HG02943 (cell line): ENCODE data around the gene AMOTL2.

Source experiments
- ATAC-seq: cut with Tn5 transposase; IDR thresholded peaks from one replicate; pipeline ENCODE4 v1.9.1; 2021; ENCODE audit warnings: mild to moderate bottlenecking, low read depth, moderate library complexity; ENCODE audit not compliant: unreplicated experiment

Gene AMOTL2

GRCh38 chr3:134355416-134355815 is 18.8 kb downstream of the AMOTL2 start:
- ATAC-seq: no peak

- ATAC-seq: no peak
These were observed 19.5 kb downstream of the AMOTL2 start for GRCh38 chr3:134354612-134355251.

- ATAC-seq: no peak
These were observed 20.2 kb downstream of the AMOTL2 start for GRCh38 chr3:134353831-134354611.

GRCh38 chr3:134353171-134353825 is 20.9 kb downstream of the AMOTL2 start:
- no peak for ATAC-seq

- ATAC-seq: no peak
These were observed 22.1 kb downstream of the AMOTL2 start for GRCh38 chr3:134352031-134352671.

- ATAC-seq: no peak
These were observed 22.8 kb downstream of the AMOTL2 start for GRCh38 chr3:134351427-134351826.

GRCh38 chr3:134350861-134351311 is 23.4 kb downstream of the AMOTL2 start:
- no peak for ATAC-seq

- ATAC-seq: no peak
These were observed 24.0 kb downstream of the AMOTL2 start for GRCh38 chr3:134350266-134350665.

- no peak for ATAC-seq
These were observed 25.7 kb downstream of the AMOTL2 start for GRCh38 chr3:134348524-134348923.

GRCh38 chr3:134347551-134347950 is 26.7 kb downstream of the AMOTL2 start:
- ATAC-seq: no peak

- ATAC-seq: no peak
These were observed 27.5 kb downstream of the AMOTL2 start for GRCh38 chr3:134346744-134347143.

- no peak for ATAC-seq
These were observed 29.0 kb downstream of the AMOTL2 start for GRCh38 chr3:134345202-134345601.

GRCh38 chr3:134344560-134344959 is 29.7 kb downstream of the AMOTL2 start:
- no peak for ATAC-seq

- no peak for ATAC-seq
These were observed 32.0 kb downstream of the AMOTL2 start for GRCh38 chr3:134342259-134342658.

- ATAC-seq: no peak
These were observed 32.9 kb downstream of the AMOTL2 start for GRCh38 chr3:134341389-134341788.

GRCh38 chr3:134340982-134341365 is 33.3 kb downstream of the AMOTL2 start:
- no peak for ATAC-seq

- ATAC-seq: no peak
These were observed 33.8 kb downstream of the AMOTL2 start for GRCh38 chr3:134340362-134340981.

GRCh38 chr3:134339913-134340312 is 34.3 kb downstream of the AMOTL2 start:
- no peak for ATAC-seq

GRCh38 chr3:134339331-134339730 is 34.9 kb downstream of the AMOTL2 start:
- no peak for ATAC-seq

- no peak for ATAC-seq
These were observed 35.6 kb downstream of the AMOTL2 start for GRCh38 chr3:134338516-134339261.
